Panc1 (cell line): ENCODE data around the gene TMEM179B. TPM values are rescaled to one million over a fixed set of nuclear protein-coding genes. Genes with fewer than 3 reads are reported as not detected.
"Not testable (repeated sequence)": the region's sequence is repeated elsewhere in the genome, so short reads cannot be mapped to it uniquely, and the experiment has no call there.

Experiments
- ATAC-seq: fragments of 200-7000 bp; cut with Tn5 transposase; 2 replicates; pipeline ENCODE4 v1.9.1; 2020; ENCODE audit warnings: mild to moderate bottlenecking, moderate library complexity
- BruUV-seq: library from RNA; stranded (reverse); fragments of 400-500 nt; replicated peaks from 2 replicates; lab custom pipeline; 2021; lab: Mats Ljungman, UMichigan
- CTCF ChIA-PET: fragments of 300-600 bp; sonication (Branson Sonifier 250); formaldehyde crosslinking; loops from one replicate; lab custom pipeline; 2022; ENCODE audit warnings: antibody characterized with exemption; lab: Charles Lee
- POLR2A ChIA-PET: fragments of 300-600 bp; sonication (Branson Sonifier 250); formaldehyde crosslinking; loops from one replicate; lab custom pipeline; 2022; ENCODE audit warnings: antibody characterized with exemption; lab: Charles Lee
- DNase-seq: peaks from one replicate; pipeline ENCODE4 v3.0.0-alpha.2; 2010; ENCODE audit warnings: low read depth, low spot score
- H3K27ac ChIP-seq: 2 replicates; pipeline ENCODE4 v1.5.1; 2011; ENCODE audit warnings: mild to moderate bottlenecking, low read length, inconsistent platforms
- H3K27me3 ChIP-seq: fragments of 200-500 bp; sonication (Bioruptor generic); 2 replicates; pipeline ENCODE4 v1.6.0; 2014; ENCODE audit warnings: low read length, inconsistent platforms; ENCODE audit not compliant: control insufficient read depth, insufficient read depth
- H3K36me3 ChIP-seq: fragments of 200-500 bp; sonication (Bioruptor generic); 2 replicates; pipeline ENCODE4 v1.5.1; 2014; ENCODE audit warnings: inconsistent platforms, mild to moderate bottlenecking, low read length, moderate library complexity; ENCODE audit not compliant: control insufficient read depth, insufficient read depth
- H3K4me1 ChIP-seq: 2 replicates; pipeline ENCODE4 v1.5.1; 2011; ENCODE audit warnings: inconsistent platforms, mild to moderate bottlenecking, low read length, moderate library complexity; ENCODE audit not compliant: control insufficient read depth, insufficient read depth
- H3K4me3 ChIP-seq, 2 experiments: 2 replicates each; pipeline ENCODE4 v1.5.1; 2011 to 2012; ENCODE audit warnings: low read depth in 2 of 2, low read length in 2 of 2, mild to moderate bottlenecking in 2 of 2, inconsistent platforms in 1 of 2, moderate library complexity in 1 of 2
- H3K9me3 ChIP-seq: fragments of 200-500 bp; sonication (Bioruptor generic); 2 replicates; pipeline ENCODE4 v1.5.1; 2014; ENCODE audit warnings: low read depth, mild to moderate bottlenecking, inconsistent platforms, low read length, moderate library complexity; ENCODE audit not compliant: control insufficient read depth, insufficient read depth
- CTCF ChIP-seq: fragments of 450-650 bp; IDR thresholded peaks from 2 replicates; pipeline ENCODE4 v1.5.1; 2017; ENCODE audit warnings: mild to moderate bottlenecking
- POLR2AphosphoS5 ChIP-seq: IDR thresholded peaks from 2 replicates; pipeline ENCODE4 v1.6.1; 2012; ENCODE audit warnings: mild to moderate bottlenecking, low read depth, low read length, moderate library complexity
- SIN3A ChIP-seq: IDR thresholded peaks from 2 replicates; pipeline ENCODE4 v1.6.1; 2012; ENCODE audit warnings: low read depth, mild to moderate bottlenecking, low read length, moderate library complexity, borderline replicate concordance; ENCODE audit not compliant: insufficient read depth
- TCF7L2 ChIP-seq: IDR thresholded peaks from 2 replicates; pipeline ENCODE4 v1.6.1; 2011; ENCODE audit warnings: mild to moderate bottlenecking, low read depth, low read length, inconsistent platforms
- in situ Hi-C: cut with HindIII; loops from 2 replicates; pipeline ENCODE4 v1.10.0; 2016; ENCODE audit warnings: low sequenced_read_pairs, low pct_unique_long_range_greater_than_20kb
- intact Hi-C: fragments of 100-400 bp; cut with micrococcal nuclease; formaldehyde crosslinking; loops from one replicate; pipeline ENCODE4 v1.10.0; 2022; ENCODE audit not compliant: unreplicated experiment
- total RNA-seq: library from RNA; stranded (reverse); gene quantifications from one replicate; pipeline ENCODE4 v1.2.1, GENCODE V29; 2021; ENCODE audit not compliant: unreplicated experiment
- TF ChIP-seq, protein P1 (sequence below), 2 experiments: IDR thresholded peaks; 2 replicates each; pipeline ENCODE4 v1.6.1; 2011 to 2012; ENCODE audit warnings: low read depth in 2 of 2, control low read depth in 1 of 2, low read length in 1 of 2, mild to moderate bottlenecking in 1 of 2, moderate library complexity in 1 of 2; ENCODE audit not compliant: insufficient read depth in 1 of 2

TMEM179B gene
- total RNA-seq, 1 experiment from 2014 or later, result 50.9 TPM

GRCh38 chr11:62757846-62758788 is 29.1 kb upstream of the TMEM179B start:
- in situ Hi-C loops (no loop called here), intact Hi-C loops (no loop called here)
- DNase-seq (no peak), ATAC-seq (no peak)
- ChIA-PET POLR2A (no interaction called here), CTCF (interaction anchor here (0.6 to 0.7 kb wide), 2 partner anchors 10 to 415 kb away, joined by 3 to 4 read pairs; no protein-coding TSS in a partner anchor)
- H3K36me3 ChIP-seq, result peaks cover 2% of the 10 kb centered on the region; the same call in 1 of the 2 replicates
- TF ChIP-seq SIN3A (no peak), POLR2AphosphoS5 (no peak), TCF7L2 (no peak), CTCF (no peak)
- TF ChIP-seq, protein P1, sequence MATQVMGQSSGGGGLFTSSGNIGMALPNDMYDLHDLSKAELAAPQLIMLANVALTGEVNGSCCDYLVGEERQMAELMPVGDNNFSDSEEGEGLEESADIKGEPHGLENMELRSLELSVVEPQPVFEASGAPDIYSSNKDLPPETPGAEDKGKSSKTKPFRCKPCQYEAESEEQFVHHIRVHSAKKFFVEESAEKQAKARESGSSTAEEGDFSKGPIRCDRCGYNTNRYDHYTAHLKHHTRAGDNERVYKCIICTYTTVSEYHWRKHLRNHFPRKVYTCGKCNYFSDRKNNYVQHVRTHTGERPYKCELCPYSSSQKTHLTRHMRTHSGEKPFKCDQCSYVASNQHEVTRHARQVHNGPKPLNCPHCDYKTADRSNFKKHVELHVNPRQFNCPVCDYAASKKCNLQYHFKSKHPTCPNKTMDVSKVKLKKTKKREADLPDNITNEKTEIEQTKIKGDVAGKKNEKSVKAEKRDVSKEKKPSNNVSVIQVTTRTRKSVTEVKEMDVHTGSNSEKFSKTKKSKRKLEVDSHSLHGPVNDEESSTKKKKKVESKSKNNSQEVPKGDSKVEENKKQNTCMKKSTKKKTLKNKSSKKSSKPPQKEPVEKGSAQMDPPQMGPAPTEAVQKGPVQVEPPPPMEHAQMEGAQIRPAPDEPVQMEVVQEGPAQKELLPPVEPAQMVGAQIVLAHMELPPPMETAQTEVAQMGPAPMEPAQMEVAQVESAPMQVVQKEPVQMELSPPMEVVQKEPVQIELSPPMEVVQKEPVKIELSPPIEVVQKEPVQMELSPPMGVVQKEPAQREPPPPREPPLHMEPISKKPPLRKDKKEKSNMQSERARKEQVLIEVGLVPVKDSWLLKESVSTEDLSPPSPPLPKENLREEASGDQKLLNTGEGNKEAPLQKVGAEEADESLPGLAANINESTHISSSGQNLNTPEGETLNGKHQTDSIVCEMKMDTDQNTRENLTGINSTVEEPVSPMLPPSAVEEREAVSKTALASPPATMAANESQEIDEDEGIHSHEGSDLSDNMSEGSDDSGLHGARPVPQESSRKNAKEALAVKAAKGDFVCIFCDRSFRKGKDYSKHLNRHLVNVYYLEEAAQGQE (IDR thresholded peaks at IDR 0.05; ENCODE audit: insufficient read depth in 1 of 2, low read depth in 2 of 2, low read length in 1 of 2), result no peak
- H3K9me3 ChIP-seq, result no peaks in the 10 kb centered on the region
- H3K27ac ChIP-seq, result no peak overlapping the region
- no peaks in the 10 kb centered on the region for H3K27me3 ChIP-seq
- peaks cover 13% of the 10 kb centered on the region for H3K4me1 ChIP-seq
- no peak overlapping the region for H3K4me3 ChIP-seq
- BruUV-seq, result no TSS peak

- H3K36me3 ChIP-seq, in situ Hi-C loops, H3K4me1 ChIP-seq, H3K9me3 ChIP-seq, H3K27me3 ChIP-seq, BruUV-seq, intact Hi-C loops, DNase-seq: not testable (repeated sequence)
- Histone ChIP-seq H3K4me3 (peak overlapping the region; percentile 66 to 84), H3K27ac (0 out of 2 replicates have a peak overlapping the region, but pooled peaks have one; percentile 42)
- ATAC-seq, result peak; percentile 27; the same call in 1 of the 2 replicates
- POLR2A ChIA-PET, result interaction anchor here (0.6 kb wide), 1 partner anchor 9 kb away, joined by 3 read pairs; no protein-coding TSS in a partner anchor
- CTCF ChIA-PET, result interaction anchor here (0.7 kb wide), 2 partner anchors 104 to 336 kb away, joined by 7 to 8 read pairs; no protein-coding TSS in a partner anchor
Measured at GRCh38 chr11:62760867-62761227, 26.4 kb upstream of the TMEM179B start.
